Activated CD4-positive, alpha-beta memory T cell treated with anti-CD3 and anti-CD28 coated beads, Interleukin-2, amount 10 ng/mL, durations not matched to agents 7 days and 5 days (primary cell): Measurements from ENCODE around the gene CLEC4G. TPM values are rescaled to one million over a fixed set of nuclear protein-coding genes. Genes with fewer than 3 reads are reported as not detected.
A peak's percentile ranks its signal among the peaks of the same experiment; 100 is the strongest.

ENCODE experiments used
- CTCF ChIA-PET: fragments of 350-600 bp; sonication (Branson Sonifier 250); formaldehyde crosslinking; loops from one replicate; lab custom pipeline; 2021; ENCODE audit warnings: antibody characterized with exemption, inconsistent platforms; lab: Charles Lee
- POLR2A ChIA-PET: fragments of 350-600 bp; sonication (Branson Sonifier 250); formaldehyde crosslinking; loops from one replicate; lab custom pipeline; 2021; ENCODE audit warnings: antibody characterized with exemption; lab: Charles Lee
- DNase-seq: peaks from one replicate; pipeline ENCODE4 v3.0.0-alpha.2; 2020
- H3K27ac Mint-ChIP-seq: one replicate; pipeline ENCODE4 v1.8.0; 2021; ENCODE audit warnings: mild to moderate bottlenecking, mixed read lengths
- H3K27me3 Mint-ChIP-seq: one replicate; pipeline ENCODE4 v1.8.0; 2021; ENCODE audit warnings: mixed read lengths
- H3K36me3 Mint-ChIP-seq: one replicate; pipeline ENCODE4 v1.8.0; 2021; ENCODE audit warnings: low read depth, mixed read lengths
- H3K4me1 Mint-ChIP-seq: one replicate; pipeline ENCODE4 v1.8.0; 2021; ENCODE audit warnings: mixed read lengths
- H3K4me3 Mint-ChIP-seq: one replicate; pipeline ENCODE4 v1.8.0; 2021; ENCODE audit warnings: mild to moderate bottlenecking, mixed read lengths
- H3K9me3 Mint-ChIP-seq: one replicate; pipeline ENCODE4 v1.8.0; 2021; ENCODE audit warnings: mixed read lengths
- total RNA-seq, 2 experiments: library from RNA; stranded (reverse); gene quantifications; one replicate each; pipeline ENCODE4 v1.2.3, GENCODE V29; 2021

Gene CLEC4G
- total RNA-seq, 2 experiments from 2014 or later: not detected

DNA sequence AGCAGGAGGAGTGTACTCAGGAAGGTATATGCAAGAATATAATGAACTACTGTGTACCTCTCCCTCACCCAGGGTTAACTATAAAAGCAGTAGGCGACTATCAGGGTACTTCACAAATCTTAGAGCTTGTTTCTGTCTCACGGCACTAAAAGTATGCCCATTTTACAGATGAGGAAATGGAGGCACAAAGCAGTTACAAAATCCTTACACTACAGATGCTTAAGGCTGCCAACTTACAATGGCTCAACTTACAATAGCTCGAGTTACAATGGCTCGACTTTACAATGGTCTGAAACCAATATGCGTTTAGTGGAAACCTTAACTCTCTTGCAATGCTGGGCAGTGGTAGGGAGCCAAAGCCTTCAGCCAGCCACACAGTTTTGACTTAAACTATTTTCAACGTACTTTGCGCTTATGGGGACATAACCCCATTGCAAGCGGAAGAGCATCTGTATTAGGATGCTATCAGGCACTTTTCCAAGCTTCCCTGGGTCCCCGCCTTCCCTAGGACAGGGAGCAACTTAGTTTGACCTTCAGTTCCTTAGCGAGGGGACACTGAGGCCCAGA lies 34.1 kb downstream of the CLEC4G start:
- H3K36me3 Mint-ChIP-seq: no peaks in the 10 kb centered on the region
- no peak overlapping the region for H3K4me3 Mint-ChIP-seq
- H3K27ac Mint-ChIP-seq: no peak overlapping the region
- peaks cover 9% of the 10 kb centered on the region for H3K4me1 Mint-ChIP-seq
- CTCF ChIA-PET: interaction anchor here (2.4 kb wide), 1 partner anchor 17 kb away, joined by 8 read pairs; the partner anchor contains the start of gene TRAPPC5
- POLR2A ChIA-PET: no interaction called here
- H3K27me3 Mint-ChIP-seq: peaks cover 18% of the 10 kb centered on the region
- no peak for DNase-seq
- H3K9me3 Mint-ChIP-seq: no peaks in the 10 kb centered on the region

DNA sequence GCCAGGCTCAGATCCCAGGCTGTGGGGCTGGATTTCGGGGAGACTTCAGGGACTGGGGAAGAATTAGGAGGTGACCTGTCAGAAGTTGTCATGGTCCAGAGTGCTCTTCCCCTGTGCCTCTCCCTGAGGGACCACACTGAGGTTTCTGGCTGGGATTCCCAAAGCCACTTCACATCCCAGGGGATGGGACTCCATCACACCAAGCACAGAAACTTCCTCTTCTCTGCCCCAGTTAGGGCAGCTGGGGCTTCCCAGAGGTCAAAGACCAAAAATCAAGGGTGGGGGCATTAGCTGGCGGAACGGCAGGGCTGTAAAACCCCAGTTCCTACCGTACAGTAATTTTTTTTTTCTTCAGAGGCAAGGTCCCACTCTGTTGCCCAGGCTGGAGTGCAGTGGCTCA lies 37.4 kb downstream of the CLEC4G start:
- no peaks in the 10 kb centered on the region for H3K9me3 Mint-ChIP-seq
- no peaks in the 10 kb centered on the region for H3K36me3 Mint-ChIP-seq
- peaks cover 5% of the 10 kb centered on the region for H3K4me1 Mint-ChIP-seq
- POLR2A ChIA-PET: no interaction called here
- DNase-seq: no peak
- no peak overlapping the region for H3K27ac Mint-ChIP-seq
- H3K27me3 Mint-ChIP-seq: peaks cover 11% of the 10 kb centered on the region
- H3K4me3 Mint-ChIP-seq: no peak overlapping the region
- CTCF ChIA-PET: interaction anchor here (1.2 kb wide), 1 partner anchor 14 kb away, joined by 4 read pairs; the partner anchor contains the start of gene TRAPPC5

DNA sequence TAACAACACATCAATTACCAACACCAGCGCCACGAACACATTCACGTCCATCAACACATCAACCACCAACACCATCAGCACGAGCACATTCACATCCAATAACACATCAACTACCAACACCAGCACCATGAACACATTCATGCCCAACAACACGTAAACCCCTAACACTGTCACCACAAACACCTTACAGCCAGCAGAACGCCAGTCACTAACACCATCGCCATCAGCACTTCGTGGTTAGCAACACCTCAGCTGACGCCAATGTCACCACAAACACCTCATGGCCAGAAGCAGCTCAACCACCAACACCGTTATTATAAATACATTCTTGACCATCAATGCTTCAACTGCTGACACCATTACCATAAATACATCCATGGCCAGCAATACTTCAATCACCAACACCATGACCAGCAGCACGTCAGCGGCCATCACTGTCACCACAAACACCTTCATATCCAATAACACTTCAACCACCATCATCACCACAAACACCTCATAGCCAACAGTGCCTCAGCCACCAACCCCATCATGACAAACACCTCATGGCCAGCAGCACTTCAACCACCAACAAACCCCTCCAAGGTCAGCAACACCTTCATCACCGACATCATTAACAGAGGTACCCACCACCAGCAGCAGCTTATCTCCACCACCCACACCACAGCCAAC lies 39.4 kb downstream of the CLEC4G start:
- Mint-ChIP-seq H3K36me3 (no peaks in the 10 kb centered on the region), H3K27me3 (peaks cover 5% of the 10 kb centered on the region), H3K4me3 (no peak overlapping the region), H3K9me3 (no peaks in the 10 kb centered on the region), H3K27ac (no peak overlapping the region), H3K4me1 (no peaks in the 10 kb centered on the region)
- no peak for DNase-seq
- CTCF ChIA-PET: no interaction called here
- POLR2A ChIA-PET: no interaction called here

DNA sequence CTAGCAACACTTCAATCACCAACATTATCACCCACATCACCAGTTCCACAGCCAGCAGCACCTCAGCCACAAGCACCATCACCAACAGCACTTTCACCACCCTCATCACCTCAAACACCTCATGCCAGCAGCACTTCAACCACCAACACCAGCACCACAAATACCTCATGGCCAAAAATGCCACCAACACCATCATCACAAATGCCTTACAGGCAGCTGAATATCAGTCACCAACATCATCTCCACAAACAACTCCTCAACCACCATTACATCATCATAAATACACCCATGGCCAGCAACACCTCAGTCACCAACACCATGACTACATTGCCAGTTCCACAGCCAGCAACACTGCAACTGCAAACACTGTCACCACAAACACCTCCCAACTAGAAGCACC lies 40.4 kb downstream of the CLEC4G start:
- POLR2A ChIA-PET: no interaction called here
- CTCF ChIA-PET: no interaction called here
- Mint-ChIP-seq H3K27me3 (peaks cover 1% of the 10 kb centered on the region), H3K9me3 (no peaks in the 10 kb centered on the region), H3K27ac (no peak overlapping the region), H3K4me1 (no peaks in the 10 kb centered on the region), H3K36me3 (no peaks in the 10 kb centered on the region), H3K4me3 (no peak overlapping the region)
- no peak for DNase-seq

DNA sequence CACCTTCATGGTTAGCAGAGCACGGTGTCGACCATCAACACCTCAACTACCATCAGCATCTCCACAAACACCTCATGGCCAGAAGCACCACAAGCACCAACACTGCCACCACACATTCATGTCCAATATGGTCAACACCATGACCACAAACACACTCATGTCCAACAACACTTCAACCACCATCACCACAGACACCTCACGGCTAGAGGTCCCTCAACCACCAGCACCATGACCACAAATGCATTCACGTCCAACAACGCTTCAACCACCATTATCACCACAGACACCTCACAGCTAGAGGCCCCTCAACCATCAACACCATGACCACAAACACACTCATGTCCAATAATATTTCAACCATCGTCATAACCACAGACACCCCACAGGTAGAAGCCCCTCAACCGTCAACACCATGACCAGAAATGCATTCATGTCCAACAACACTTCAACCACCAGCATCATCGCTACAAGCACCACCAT lies 41.1 kb downstream of the CLEC4G start:
- H3K9me3 Mint-ChIP-seq: no peaks in the 10 kb centered on the region
- H3K27ac Mint-ChIP-seq: no peak overlapping the region
- ChIA-PET CTCF (no interaction called here), POLR2A (no interaction called here)
- no peaks in the 10 kb centered on the region for H3K36me3 Mint-ChIP-seq
- no peak overlapping the region for H3K4me3 Mint-ChIP-seq
- H3K4me1 Mint-ChIP-seq: no peaks in the 10 kb centered on the region
- no peaks in the 10 kb centered on the region for H3K27me3 Mint-ChIP-seq
- no peak for DNase-seq

DNA sequence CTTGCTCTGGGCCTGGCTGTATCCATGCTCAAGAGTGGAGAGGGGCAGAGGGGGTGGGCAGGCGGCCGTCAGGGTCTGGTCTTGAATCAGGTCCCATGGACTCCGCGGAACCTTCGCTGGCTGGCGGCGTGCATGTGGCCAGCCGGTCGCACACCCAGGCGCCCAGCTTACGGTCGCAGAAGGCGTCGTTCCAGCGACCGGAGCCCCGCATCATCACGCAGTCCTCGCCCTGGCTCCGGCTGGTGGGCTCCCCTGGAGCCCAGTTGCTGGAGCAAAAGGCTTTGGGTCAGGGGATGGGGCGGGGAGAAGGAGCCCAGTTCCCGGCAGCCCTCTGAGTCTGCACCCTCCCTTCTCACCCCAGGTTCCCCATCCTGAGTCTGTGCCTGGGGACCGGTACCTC lies 42.7 kb downstream of the CLEC4G start:
- H3K4me3 Mint-ChIP-seq: no peak overlapping the region
- H3K9me3 Mint-ChIP-seq: no peaks in the 10 kb centered on the region
- peaks cover 4% of the 10 kb centered on the region for H3K36me3 Mint-ChIP-seq
- no peaks in the 10 kb centered on the region for H3K27me3 Mint-ChIP-seq
- no peaks in the 10 kb centered on the region for H3K4me1 Mint-ChIP-seq
- ChIA-PET POLR2A (no interaction called here), CTCF (interaction anchor here (1.3 kb wide), 1 partner anchor 8 kb away, joined by 3 read pairs; the partner anchor contains the start of gene TRAPPC5)
- no peak overlapping the region for H3K27ac Mint-ChIP-seq
- no peak for DNase-seq

DNA sequence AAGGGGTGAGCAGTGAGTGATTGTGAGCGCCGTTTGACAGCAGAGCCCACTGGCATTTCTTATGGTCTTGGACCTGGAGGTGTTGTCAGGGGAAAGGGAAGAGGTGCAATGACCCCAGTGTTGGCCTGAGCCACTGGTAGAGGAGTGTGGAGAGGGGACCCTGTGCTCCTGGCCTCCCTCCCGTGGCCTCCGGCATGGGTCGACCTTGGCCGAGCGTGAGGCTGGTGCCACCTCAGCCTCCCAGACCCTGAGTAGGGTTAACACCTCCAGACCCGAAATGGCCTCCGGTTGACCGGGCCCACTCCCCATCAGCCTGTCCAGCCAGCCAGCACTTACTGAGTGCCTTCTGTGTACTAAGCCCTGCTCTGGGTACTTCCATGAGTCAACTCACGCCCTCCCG lies 44.7 kb downstream of the CLEC4G start:
- Mint-ChIP-seq H3K9me3 (no peaks in the 10 kb centered on the region), H3K27ac (no peak overlapping the region), H3K4me3 (no peak overlapping the region), H3K27me3 (no peaks in the 10 kb centered on the region), H3K36me3 (peaks cover 14% of the 10 kb centered on the region), H3K4me1 (no peaks in the 10 kb centered on the region)
- ChIA-PET CTCF (no interaction called here), POLR2A (no interaction called here)
- DNase-seq: no peak

DNA sequence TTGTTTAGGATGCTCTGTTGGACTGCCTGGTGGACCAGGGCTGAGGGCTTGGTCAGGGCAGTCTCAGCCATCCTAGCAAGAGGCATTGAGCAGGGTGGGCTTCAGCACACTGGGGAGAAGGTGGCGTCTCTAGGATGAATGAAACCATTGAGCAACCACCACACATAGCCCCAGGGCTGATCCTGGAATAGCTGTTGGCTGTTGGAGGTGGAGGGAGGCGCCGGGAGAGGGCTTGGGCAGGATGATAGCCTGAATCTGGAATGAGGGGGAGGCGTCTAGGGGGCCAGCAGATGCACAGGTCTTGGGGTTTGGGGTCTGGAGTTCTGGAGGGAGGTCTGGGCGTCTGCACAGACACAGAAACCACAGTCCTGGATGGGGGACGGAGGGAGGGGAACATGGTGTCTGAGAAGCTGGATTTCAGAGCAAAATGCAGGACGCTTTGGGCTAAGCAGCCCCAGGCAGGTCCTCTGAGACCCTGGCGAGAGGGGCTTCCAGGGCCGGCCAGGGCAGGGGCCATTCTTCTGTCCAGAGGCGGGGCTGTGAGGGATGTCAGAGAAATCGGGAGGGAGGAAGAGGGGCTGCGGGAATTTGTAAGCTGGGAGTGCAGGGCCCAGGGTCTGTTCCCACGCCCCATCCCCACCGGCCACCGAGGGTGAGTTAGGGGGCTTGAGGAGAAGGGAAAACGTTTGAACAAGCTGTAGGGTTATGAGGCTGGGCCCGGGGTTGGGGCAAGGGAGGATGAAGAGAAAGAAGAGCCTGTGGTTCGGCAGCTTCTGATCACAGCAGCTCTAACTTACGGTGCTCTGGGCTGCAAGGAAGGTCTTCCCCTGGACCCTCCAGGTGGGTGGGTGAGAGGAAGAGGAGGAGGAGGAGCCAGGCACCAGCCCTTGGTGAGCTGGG lies 46.1 kb downstream of the CLEC4G start:
- no peak for DNase-seq
- Mint-ChIP-seq H3K9me3 (no peaks in the 10 kb centered on the region), H3K36me3 (peaks cover 14% of the 10 kb centered on the region), H3K27me3 (no peaks in the 10 kb centered on the region), H3K27ac (no peak overlapping the region), H3K4me3 (no peak overlapping the region), H3K4me1 (peaks cover 5% of the 10 kb centered on the region)
- CTCF ChIA-PET: interaction anchor here (1.2 kb wide), 1 partner anchor 118 kb away, joined by 4 read pairs; no protein-coding TSS in a partner anchor
- POLR2A ChIA-PET: interaction anchor here (1.0 kb wide), 1 partner anchor 13 kb away, joined by 3 read pairs; no protein-coding TSS in a partner anchor

DNA sequence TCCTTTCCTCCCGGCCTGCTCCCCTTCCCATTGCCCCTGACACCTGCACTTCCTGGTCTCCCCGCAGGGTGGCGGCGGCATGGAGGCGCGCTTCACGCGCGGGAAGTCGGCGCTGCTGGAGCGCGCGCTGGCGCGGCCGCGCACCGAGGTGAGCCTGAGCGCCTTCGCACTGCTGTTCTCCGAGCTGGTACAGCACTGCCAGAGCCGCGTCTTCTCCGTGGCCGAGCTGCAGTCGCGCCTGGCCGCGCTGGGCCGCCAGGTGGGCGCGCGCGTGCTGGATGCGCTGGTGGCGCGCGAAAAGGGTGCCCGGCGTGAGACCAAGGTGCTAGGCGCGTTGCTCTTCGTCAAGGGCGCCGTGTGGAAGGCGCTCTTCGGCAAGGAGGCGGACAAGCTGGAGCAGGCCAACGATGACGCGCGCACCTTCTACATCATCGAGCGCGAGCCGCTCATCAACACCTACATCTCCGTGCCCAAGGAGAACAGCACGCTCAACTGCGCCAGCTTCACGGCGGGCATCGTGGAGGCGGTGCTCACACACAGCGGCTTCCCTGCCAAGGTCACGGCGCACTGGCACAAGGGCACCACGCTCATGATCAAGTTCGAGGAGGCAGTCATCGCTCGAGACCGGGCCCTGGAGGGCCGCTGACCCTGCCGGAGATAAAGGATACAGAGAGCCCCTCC lies 49.6 kb downstream of the CLEC4G start:
- Mint-ChIP-seq H3K4me1 (peaks cover 31% of the 10 kb centered on the region), H3K36me3 (peaks cover 14% of the 10 kb centered on the region), H3K27ac (no peak overlapping the region), H3K27me3 (peaks cover 17% of the 10 kb centered on the region), H3K9me3 (no peaks in the 10 kb centered on the region), H3K4me3 (peak overlapping the region; percentile 88)
- ChIA-PET POLR2A (interaction anchor here (2.7 kb wide), 1 partner anchor 24 kb away, joined by 15 read pairs; no protein-coding TSS in a partner anchor), CTCF (interaction anchor here (3.0 kb wide), 1 partner anchor 118 kb away, joined by 55 read pairs; no protein-coding TSS in a partner anchor)
- no peak for DNase-seq

DNA sequence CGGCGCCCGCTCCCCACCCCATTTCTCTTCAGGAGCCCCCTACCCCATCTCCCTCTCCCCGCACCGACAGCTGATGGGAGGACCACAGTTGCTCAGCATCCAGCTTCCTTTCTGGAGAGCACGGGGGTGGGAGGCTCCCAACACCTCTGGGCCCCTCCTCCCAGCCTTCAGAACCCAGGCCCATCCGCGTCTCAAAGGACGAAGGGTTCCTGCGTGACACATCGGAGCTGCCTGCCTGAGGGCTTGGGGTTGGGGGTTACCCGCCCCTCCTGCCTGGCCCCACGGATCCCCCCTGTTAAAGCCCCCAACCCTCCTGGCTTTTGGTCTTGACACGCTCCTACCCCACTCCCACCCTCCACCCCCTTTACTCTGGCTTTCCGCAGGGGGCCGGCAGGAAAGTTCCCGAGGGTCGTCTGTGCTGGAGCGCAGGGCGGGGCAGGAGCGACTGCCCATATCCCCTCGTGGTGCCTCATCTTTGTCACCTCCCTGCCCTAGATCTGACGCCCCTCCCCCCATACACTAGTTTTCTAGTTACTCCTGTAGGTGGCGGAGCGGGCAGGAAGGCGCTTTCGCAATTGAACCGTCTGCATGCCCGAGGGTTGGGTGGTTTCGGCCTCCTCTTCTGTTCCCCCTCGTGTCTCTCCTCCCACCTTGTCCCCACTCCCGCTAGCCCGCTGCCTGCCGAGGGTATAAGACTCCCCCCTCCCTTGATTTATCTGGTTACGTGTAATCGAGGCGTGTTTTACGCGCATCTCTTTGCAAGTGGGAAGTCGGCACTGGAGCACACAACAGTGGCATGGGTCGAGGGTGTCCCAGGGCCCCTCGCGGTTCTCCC lies 50.4 kb downstream of the CLEC4G start:
- Mint-ChIP-seq H3K27me3 (peaks cover 24% of the 10 kb centered on the region), H3K36me3 (peaks cover 14% of the 10 kb centered on the region), H3K9me3 (no peaks in the 10 kb centered on the region), H3K4me3 (peak overlapping the region; percentile 88), H3K27ac (peak overlapping the region; percentile 84), H3K4me1 (peaks cover 37% of the 10 kb centered on the region)
- CTCF ChIA-PET: interaction anchor here (0.6 to 3.0 kb wide), 61 partner anchors 8 to 582 kb away, joined by 3 to 55 read pairs (median 5); partner anchors contain the start of genes ARHGEF18, MAP2K7, MCOLN1 and PET100
- POLR2A ChIA-PET: interaction anchor here (0.9 to 2.7 kb wide), 9 partner anchors 17 to 221 kb away, joined by 3 to 15 read pairs (median 5); partner anchors contain the start of genes PET100, STXBP2 and XAB2
- peak; percentile 87 for DNase-seq

DNA sequence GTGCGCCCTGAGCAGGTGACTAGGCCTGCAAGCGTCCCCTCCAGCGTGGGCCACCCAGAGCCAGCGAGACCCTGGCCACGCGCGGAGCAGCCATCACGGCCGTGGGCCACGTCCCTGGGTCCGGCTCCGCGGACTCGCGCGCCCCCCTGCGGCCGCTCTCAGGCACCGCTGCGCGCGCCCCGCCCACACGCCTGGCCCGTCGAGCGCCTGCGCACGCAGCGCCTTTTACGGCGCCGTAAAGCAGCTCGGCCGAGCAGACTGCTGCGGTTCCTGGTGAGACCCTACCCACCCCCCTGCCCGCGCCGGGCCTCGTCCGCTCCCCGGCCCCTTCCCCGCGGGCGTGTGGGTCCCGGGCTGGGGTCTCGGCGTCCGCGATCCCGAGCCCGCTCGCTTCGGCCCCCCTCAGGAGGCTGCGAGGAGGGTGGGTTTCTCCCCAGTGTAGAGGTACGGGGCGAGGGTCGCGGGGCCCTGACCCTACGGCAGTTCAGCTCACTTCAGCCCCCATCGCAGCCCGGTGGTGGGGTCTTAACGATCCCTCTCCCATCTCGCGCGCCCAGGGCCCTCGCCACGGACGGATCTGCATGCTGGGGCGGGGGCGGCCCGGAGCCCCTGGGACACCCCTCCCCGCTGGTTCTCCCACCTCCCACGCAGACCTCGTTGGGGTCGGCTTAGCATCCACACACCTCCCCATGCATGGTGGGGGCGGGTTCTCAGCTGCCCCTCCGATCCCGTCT lies 51.1 kb downstream of the CLEC4G start, which contains the start of gene TRAPPC5:
TRAPPC5 (plus strand) TSS at position 228 of the 734 bp plus-strand sequence. CDS start 1,421 bp downstream, outside the sequence.
- peak; percentile 89 for DNase-seq
- H3K9me3 Mint-ChIP-seq: no peaks in the 10 kb centered on the region
- peaks cover 44% of the 10 kb centered on the region for H3K4me1 Mint-ChIP-seq
- CTCF ChIA-PET: interaction anchor here (0.6 to 3.0 kb wide), 65 partner anchors 8 to 581 kb away, joined by 3 to 55 read pairs (median 4); partner anchors contain the start of genes ARHGEF18, CD209, MAP2K7 and MCOLN1
- peak within 1 kb of the TSS; percentile 88 for H3K4me3 Mint-ChIP-seq
- peaks cover 14% of the 10 kb centered on the region for H3K36me3 Mint-ChIP-seq
- H3K27ac Mint-ChIP-seq: peak within 1 kb of the TSS; percentile 84
- peaks cover 29% of the 10 kb centered on the region for H3K27me3 Mint-ChIP-seq
- POLR2A ChIA-PET: interaction anchor here (0.9 to 2.7 kb wide), 10 partner anchors 18 to 221 kb away, joined by 3 to 15 read pairs (median 5); partner anchors contain the start of genes PET100, STXBP2 and XAB2
